HEK293 (cell line): ENCODE results near the gene ANKRD13A.

Experiments
- CTCF ChIA-PET: fragments of 350-600 bp; formaldehyde crosslinking; extraction: SDS; loops from one replicate; lab custom pipeline; 2021; ENCODE audit warnings: antibody characterized with exemption; lab: Yijun Ruan, JAX
- POLR2A ChIA-PET: fragments of 300-600 bp; formaldehyde crosslinking; extraction: SDS; loops from one replicate; lab custom pipeline; 2020; ENCODE audit warnings: antibody characterized with exemption, inconsistent platforms; lab: Yijun Ruan, JAX
- H3K27ac ChIP-seq: fragments of 200-500 bp; sonication (Bioruptor generic); 2 replicates; pipeline ENCODE4 v1.5.1; 2014; ENCODE audit warnings: low read depth, low read length, control low read depth, inconsistent platforms; ENCODE audit errors: extremely low read depth
- H3K36me3 ChIP-seq, 2 experiments: fragments of 200-500 bp in 1 of 2; sonication (Bioruptor generic) in 1 of 2; 1 replicate in 1 of 2; 2 replicates in 1 of 2; pipeline ENCODE4 v1.5.1; 2014 to 2017; ENCODE audit warnings: inconsistent platforms in 2 of 2, low read length in 2 of 2; ENCODE audit not compliant: control insufficient read depth in 2 of 2, insufficient read depth in 1 of 2
- H3K4me1 ChIP-seq: fragments of 200-500 bp; sonication (Bioruptor generic); 2 replicates; pipeline ENCODE4 v1.5.1; 2014; ENCODE audit warnings: mild to moderate bottlenecking, low read length, inconsistent platforms; ENCODE audit not compliant: control insufficient read depth, insufficient read depth
- H3K4me3 ChIP-seq: 2 replicates; pipeline ENCODE4 v1.5.1; 2011; ENCODE audit warnings: low read depth, mild to moderate bottlenecking, control low read depth, low read length, moderate library complexity
- H3K9me3 ChIP-seq: fragments of 200-500 bp; sonication (Bioruptor generic); 2 replicates; pipeline ENCODE4 v1.5.1; 2014; ENCODE audit warnings: low read depth, low read length, inconsistent platforms; ENCODE audit not compliant: control insufficient read depth, insufficient read depth
- BCL11B ChIP-seq: fragments of 450-650 bp; formaldehyde crosslinking; IDR thresholded peaks from 2 replicates; pipeline ENCODE4 v1.5.1; 2016; ENCODE audit warnings: low read depth, missing biosample characterization, missing genetic modification characterization
- EGR2 ChIP-seq: fragments of 450-650 bp; formaldehyde crosslinking; IDR thresholded peaks from 2 replicates; pipeline ENCODE4 v1.5.1; 2016; ENCODE audit warnings: low read depth, missing biosample characterization, missing genetic modification characterization
- INSM2 ChIP-seq: fragments of 450-650 bp; formaldehyde crosslinking; IDR thresholded peaks from 2 replicates; pipeline ENCODE4 v1.5.1; 2016; ENCODE audit warnings: missing biosample characterization, missing genetic modification characterization
- KLF16 ChIP-seq: fragments of 450-650 bp; formaldehyde crosslinking; IDR thresholded peaks from 2 replicates; pipeline ENCODE4 v1.5.1; 2017; ENCODE audit warnings: missing biosample characterization, missing genetic modification characterization
- PATZ1 ChIP-seq: fragments of 450-650 bp; formaldehyde crosslinking; IDR thresholded peaks from 2 replicates; pipeline ENCODE4 v1.5.1; 2016; ENCODE audit warnings: missing biosample characterization, missing genetic modification characterization
- REST ChIP-seq: fragments of 450-650 bp; formaldehyde crosslinking; IDR thresholded peaks from 2 replicates; pipeline ENCODE4 v1.5.1; 2016; ENCODE audit warnings: missing biosample characterization, missing genetic modification characterization
- SP3 ChIP-seq: fragments of 450-650 bp; formaldehyde crosslinking; IDR thresholded peaks from 2 replicates; pipeline ENCODE4 v1.5.1; 2016; ENCODE audit warnings: missing biosample characterization, missing genetic modification characterization
- YY1 ChIP-seq: fragments of 450-650 bp; formaldehyde crosslinking; IDR thresholded peaks from 2 replicates; pipeline ENCODE4 v1.5.1; 2018; ENCODE audit warnings: missing biosample characterization, missing genetic modification characterization
- ZIC2 ChIP-seq: fragments of 450-650 bp; formaldehyde crosslinking; IDR thresholded peaks from 2 replicates; pipeline ENCODE4 v1.5.1; 2016; ENCODE audit warnings: missing biosample characterization, missing genetic modification characterization
- ZNF16 ChIP-seq: fragments of 450-650 bp; formaldehyde crosslinking; IDR thresholded peaks from 2 replicates; pipeline ENCODE4 v1.5.1; 2016; ENCODE audit warnings: low read depth, missing biosample characterization, missing genetic modification characterization
- ZNF677 ChIP-seq: fragments of 450-650 bp; IDR thresholded peaks from 2 replicates; pipeline ENCODE4 v1.5.0; 2018; ENCODE audit warnings: missing biosample characterization, mild to moderate bottlenecking, missing genetic modification characterization, moderate library complexity
- ZSCAN23 ChIP-seq: fragments of 450-650 bp; formaldehyde crosslinking; IDR thresholded peaks from 2 replicates; pipeline ENCODE4 v1.5.1; 2016; ENCODE audit warnings: missing biosample characterization, missing genetic modification characterization
- TF ChIP-seq, protein P1 (sequence below): IDR thresholded peaks from 2 replicates; pipeline ENCODE4 v1.6.1; 2011; ENCODE audit warnings: mild to moderate bottlenecking, low read depth, low read length, borderline replicate concordance

ANKRD13A gene

GRCh38 chr12:109963743-109964429 is 35.3 kb upstream of the ANKRD13A start:
- POLR2A ChIA-PET: no interaction called here
- H3K36me3 ChIP-seq: peaks cover 12 to 65% of the 10 kb centered on the region in 2 experiments

DNA sequence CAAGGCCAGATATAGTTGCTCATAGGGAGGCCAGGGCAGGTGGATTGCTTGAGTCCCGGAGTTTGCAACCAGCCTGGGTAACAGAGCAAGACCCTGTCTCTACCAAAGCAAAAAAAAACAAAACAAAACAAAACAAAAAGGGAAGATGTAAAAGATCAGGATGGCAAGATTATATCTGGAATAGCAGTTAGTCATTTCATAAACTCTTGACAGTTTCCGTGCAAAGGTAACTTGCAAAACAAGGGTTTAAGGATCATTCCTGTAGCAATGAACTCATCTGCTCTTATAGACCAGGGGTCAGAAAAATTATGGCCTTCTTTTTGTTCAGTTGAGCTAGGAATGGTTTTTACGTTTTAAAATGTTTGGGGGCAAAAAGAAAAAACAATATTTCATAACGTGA is 32.7 kb upstream of the ANKRD13A start:
- no peak overlapping the region for H3K4me3 ChIP-seq
- TF ChIP-seq ZIC2 (tag by site-specific recombination) (no peak), EGR2 (tag by site-specific recombination) (no peak), YY1 (tag by site-specific recombination) (no peak), ZSCAN23 (no peak), PATZ1 (no peak), INSM2 (tag by site-specific recombination) (no peak), KLF16 (tag by site-specific recombination) (no peak)
- TF ChIP-seq, protein P1, sequence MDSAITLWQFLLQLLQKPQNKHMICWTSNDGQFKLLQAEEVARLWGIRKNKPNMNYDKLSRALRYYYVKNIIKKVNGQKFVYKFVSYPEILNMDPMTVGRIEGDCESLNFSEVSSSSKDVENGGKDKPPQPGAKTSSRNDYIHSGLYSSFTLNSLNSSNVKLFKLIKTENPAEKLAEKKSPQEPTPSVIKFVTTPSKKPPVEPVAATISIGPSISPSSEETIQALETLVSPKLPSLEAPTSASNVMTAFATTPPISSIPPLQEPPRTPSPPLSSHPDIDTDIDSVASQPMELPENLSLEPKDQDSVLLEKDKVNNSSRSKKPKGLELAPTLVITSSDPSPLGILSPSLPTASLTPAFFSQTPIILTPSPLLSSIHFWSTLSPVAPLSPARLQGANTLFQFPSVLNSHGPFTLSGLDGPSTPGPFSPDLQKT: no peak
- H3K9me3 ChIP-seq: no peaks in the 10 kb centered on the region
- no peaks in the 10 kb centered on the region for H3K4me1 ChIP-seq
- ChIA-PET CTCF (no interaction called here), POLR2A (no interaction called here)
- H3K36me3 ChIP-seq: peaks cover 22 to 59% of the 10 kb centered on the region in 2 experiments
- no peak overlapping the region for H3K27ac ChIP-seq

More at GRCh38 chr12:109963743-109964429, 35.3 kb upstream of the ANKRD13A start:
- Histone ChIP-seq H3K9me3 (no peaks in the 10 kb centered on the region), H3K27ac (no peak overlapping the region; the same call in 1 of the 2 replicates), H3K4me1 (no peaks in the 10 kb centered on the region), H3K4me3 (no peak overlapping the region)
- TF ChIP-seq REST: no peak
- no peak for TF ChIP-seq ZNF16 (tag by site-specific recombination)
- no peak for TF ChIP-seq BCL11B
- no peak for TF ChIP-seq INSM2 (tag by site-specific recombination)
- no peak for TF ChIP-seq SP3
- no peak for TF ChIP-seq ZNF677 (tag by site-specific recombination)
- CTCF ChIA-PET: interaction anchor here (0.9 kb wide), 1 partner anchor 60 kb away, joined by 4 read pairs; no protein-coding TSS in a partner anchor
